Activated CD8-positive, alpha-beta memory T cell treated with anti-CD3 and anti-CD28 coated beads for 4 hours (primary cell): Measurements from ENCODE around the gene XCL2.
"Not testable (repeated sequence)": the region's sequence is repeated elsewhere in the genome, so short reads cannot be mapped to it uniquely, and the experiment has no call there.

Experiments used
- DNase-seq, 2 donors: peaks; one replicate each; pipeline ENCODE4 v3.0.0-alpha.2; 2020; ENCODE audit warnings: low read depth in 2 of 2

Gene XCL2

GRCh38 chr1:168543840-168544498 lies at the start of gene XCL2:
XCL2 (minus strand) TSS chr1:168543997; CDS start chr1:168543964, 33 bp downstream.
- not testable (repeated sequence) for DNase-seq

- DNase-seq: no peak
Observed at GRCh38 chr1:168591641-168592250, 47.9 kb upstream of the XCL2 start.

- no peak for DNase-seq
Observed at GRCh38 chr1:168591066-168591465, 47.3 kb upstream of the XCL2 start.

GRCh38 chr1:168589167-168589566 lies 45.4 kb upstream of the XCL2 start:
- DNase-seq: no peak

- DNase-seq: no peak
Observed at GRCh38 chr1:168585937-168586336, 42.1 kb upstream of the XCL2 start.

- DNase-seq: no peak
Observed at GRCh38 chr1:168585191-168585590, 41.4 kb upstream of the XCL2 start.

- DNase-seq: no peak
Observed at GRCh38 chr1:168583571-168583970, 39.8 kb upstream of the XCL2 start.

GRCh38 chr1:168582688-168583336 lies 39.0 kb upstream of the XCL2 start:
- DNase-seq: no peak

- DNase-seq: no peak
Observed at GRCh38 chr1:168581817-168582572, 38.2 kb upstream of the XCL2 start.

GRCh38 chr1:168580991-168581390 lies 37.2 kb upstream of the XCL2 start:
- not testable (repeated sequence) for DNase-seq

- DNase-seq: not testable (repeated sequence)
Observed at GRCh38 chr1:168580290-168580689, 36.5 kb upstream of the XCL2 start.

GRCh38 chr1:168578531-168579185 lies 34.9 kb upstream of the XCL2 start:
- DNase-seq: not testable (repeated sequence)

GRCh38 chr1:168576245-168576688 lies 32.5 kb upstream of the XCL2 start, which contains the start of gene XCL1:
XCL1 (plus strand) TSS chr1:168576605; CDS start chr1:168576638, 33 bp downstream.
- DNase-seq: not testable (repeated sequence)

GRCh38 chr1:168574234-168574633 lies 30.4 kb upstream of the XCL2 start:
- DNase-seq: not testable (repeated sequence)

GRCh38 chr1:168572633-168573032 lies 28.8 kb upstream of the XCL2 start:
- DNase-seq: no peak

GRCh38 chr1:168570652-168571051 lies 26.9 kb upstream of the XCL2 start:
- no peak for DNase-seq

- DNase-seq: no peak
Observed at GRCh38 chr1:168568346-168568745, 24.5 kb upstream of the XCL2 start.

GRCh38 chr1:168567568-168567967 lies 23.8 kb upstream of the XCL2 start:
- DNase-seq: no peak

- no peak for DNase-seq
Observed at GRCh38 chr1:168567007-168567406, 23.2 kb upstream of the XCL2 start.

- no peak for DNase-seq
Observed at GRCh38 chr1:168565825-168566224, 22.0 kb upstream of the XCL2 start.

- DNase-seq: no peak
Observed at GRCh38 chr1:168561989-168562388, 18.2 kb upstream of the XCL2 start.

GRCh38 chr1:168560370-168560769 lies 16.6 kb upstream of the XCL2 start:
- no peak for DNase-seq
